ENCODE results near the gene GIGYF2.

The GIGYF2 gene

GRCh38 chr2:232859385-232859916 lies 162.3 kb downstream of the GIGYF2 start:
- no peak for DNase-seq (ENCODE audit: insufficient read length, low spot score)
- no peak for FAIRE-seq
- TF ChIP-seq CTCF (IDR thresholded peaks at IDR 0.05; ENCODE audit: insufficient read depth, missing control alignments): no peak

- FAIRE-seq (no peak), DNase-seq (ENCODE audit: insufficient read length, low spot score) (no peak)
- TF ChIP-seq CTCF (IDR thresholded peaks at IDR 0.05; ENCODE audit: insufficient read depth, missing control alignments): no peak
Measured at GRCh38 chr2:232860593-232861241, 163.6 kb downstream of the GIGYF2 start.

- FAIRE-seq (no peak), DNase-seq (ENCODE audit: insufficient read length, low spot score) (no peak)
- no peak for TF ChIP-seq CTCF (IDR thresholded peaks at IDR 0.05; ENCODE audit: insufficient read depth, missing control alignments)
Measured at GRCh38 chr2:232861353-232861752, 164.2 kb downstream of the GIGYF2 start.

- no peak for TF ChIP-seq CTCF (IDR thresholded peaks at IDR 0.05; ENCODE audit: insufficient read depth, missing control alignments)
- no peak for FAIRE-seq
- no peak for DNase-seq (ENCODE audit: insufficient read length, low spot score)
Measured at GRCh38 chr2:232863996-232864395, 166.9 kb downstream of the GIGYF2 start.

- TF ChIP-seq CTCF (IDR thresholded peaks at IDR 0.05; ENCODE audit: insufficient read depth, missing control alignments): no peak
- FAIRE-seq (no peak), DNase-seq (ENCODE audit: insufficient read length, low spot score) (no peak)
Measured at GRCh38 chr2:232865165-232865564, 168.0 kb downstream of the GIGYF2 start.

GRCh38 chr2:232866104-232866503 lies 169.0 kb downstream of the GIGYF2 start:
- DNase-seq (ENCODE audit: insufficient read length, low spot score) (no peak), FAIRE-seq (no peak)
- TF ChIP-seq CTCF (IDR thresholded peaks at IDR 0.05; ENCODE audit: insufficient read depth, missing control alignments): no peak

All from D721Med (cell line).